Measurements from ENCODE around the gene TBCK. TPM values are rescaled to one million over a fixed set of nuclear protein-coding genes. Genes with fewer than 3 reads are reported as not detected.

The TBCK gene
- total and polyA plus RNA-seq, 10 donors, result 6.7 to 61.3 (median 44.7) TPM

GRCh38 chr4:106336618-106337017 is 20.6 kb upstream of the TBCK start:
- Histone ChIP-seq H3K9me3 (peaks cover 0 to 27% (median 16%) of the 10 kb centered on the region in 8 donors), H3K4me3 (no peak overlapping the region), H3K27ac (no peak overlapping the region), H3K27me3 (replicated peaks in 1 of 7) (no peaks in the 10 kb centered on the region), H3K4me1 (peaks cover 0 to 8% (median 0%) of the 10 kb centered on the region in 6 donors), H3K36me3 (peaks cover 8 to 100% (median 72%) of the 10 kb centered on the region in 6 donors)
- intact Hi-C loops (cut with DNase I; ENCODE audit: low total_unique reads), result no loop called here
- DNase-seq, result no peak
- 95 to 99% (median 98%) methylated on average over 3 of the region's 3 CpGs for WGBS, 5 donors
- no peak for TF ChIP-seq POLR2A (IDR thresholded peaks at IDR 0.05)
- no peak for TF ChIP-seq POLR2AphosphoS5 (IDR thresholded peaks at IDR 0.05)
- no peak for TF ChIP-seq CTCF (IDR thresholded peaks at IDR 0.05 in 8 of 11, conservative IDR thresholded peaks at IDR 0.05 in 3 of 11)

GRCh38 chr4:106334741-106335470 is 18.9 kb upstream of the TBCK start:
- DNase-seq, result no peak
- Histone ChIP-seq H3K36me3 (peaks cover 8 to 100% (median 86%) of the 10 kb centered on the region in 6 donors), H3K4me1 (no peaks in the 10 kb centered on the region), H3K27me3 (replicated peaks in 1 of 7) (no peaks in the 10 kb centered on the region), H3K9me3 (peaks cover 0 to 20% (median 16%) of the 10 kb centered on the region in 8 donors), H3K27ac (no peak overlapping the region), H3K4me3 (no peak overlapping the region)
- WGBS, 5 donors, result 91 to 97% (median 94%) methylated on average over 1 of the region's 1 CpG
- intact Hi-C loops (cut with DNase I; ENCODE audit: low total_unique reads), result no loop called here
- no peak for TF ChIP-seq POLR2AphosphoS5 (IDR thresholded peaks at IDR 0.05)
- no peak for TF ChIP-seq CTCF (IDR thresholded peaks at IDR 0.05 in 8 of 11, conservative IDR thresholded peaks at IDR 0.05 in 3 of 11)
- TF ChIP-seq POLR2A (IDR thresholded peaks at IDR 0.05), result no peak

GRCh38 chr4:106333186-106333585 is 17.2 kb upstream of the TBCK start:
- peaks cover 5 to 100% (median 85%) of the 10 kb centered on the region in 6 donors for H3K36me3 ChIP-seq

More at GRCh38 chr4:106333186-106333585, 17.2 kb upstream of the TBCK start:
- Histone ChIP-seq H3K4me1 (no peaks in the 10 kb centered on the region), H3K4me3 (no peak overlapping the region), H3K9me3 (peaks cover 0 to 13% (median 12%) of the 10 kb centered on the region in 8 donors), H3K27ac (no peak overlapping the region), H3K27me3 (replicated peaks in 1 of 7) (no peaks in the 10 kb centered on the region)
- TF ChIP-seq CTCF (IDR thresholded peaks at IDR 0.05 in 8 of 11, conservative IDR thresholded peaks at IDR 0.05 in 3 of 11) (no peak), POLR2AphosphoS5 (IDR thresholded peaks at IDR 0.05) (no peak), POLR2A (IDR thresholded peaks at IDR 0.05) (no peak)
- DNase-seq, result no peak
- intact Hi-C loops (cut with DNase I; ENCODE audit: low total_unique reads), result no loop called here
- WGBS, 5 donors, result 93 to 98% (median 96%) methylated on average over 5 of the region's 5 CpGs

Measured in spleen (tissue), 11 donors.